Stomach (tissue), 4 donors: ENCODE results near the gene TJAP1.

Experiments
- EP300 ChIP-seq: sonication (generic); formaldehyde crosslinking; IDR thresholded peaks from one replicate; pipeline ENCODE4 v1.6.1; 2017; ENCODE audit warnings: antibody characterized with exemption
- POLR2A ChIP-seq, 4 donors: fragments of 450-650 bp; IDR thresholded peaks; one replicate each; pipeline ENCODE4 v1.6.1; 2016; ENCODE audit warnings: antibody characterized with exemption in 4 of 4, control low read depth in 2 of 4, mild to moderate bottlenecking in 1 of 4, moderate library complexity in 1 of 4
- POLR2AphosphoS5 ChIP-seq, 3 donors: sonication (generic); formaldehyde crosslinking; IDR thresholded peaks; one replicate each; pipeline ENCODE4 v1.6.1; 2016; ENCODE audit warnings: antibody characterized with exemption in 3 of 3
- TF ChIP-seq, protein P1 (sequence below), 7 experiments: fragments of 450-650 bp in 4 of 7; fragments of 200-600 bp in 3 of 7; sonication (generic) in 3 of 7; IDR thresholded peaks; one replicate each; pipeline ENCODE4 v1.5.1; 2016 to 2019; ENCODE audit warnings: antibody characterized with exemption in 7 of 7, control low read depth in 2 of 7, mild to moderate bottlenecking in 1 of 7

GRCh38 chr6:43468240-43468639 is 9.1 kb upstream of the TJAP1 start:
- TF ChIP-seq POLR2A (IDR thresholded peaks at IDR 0.05) (no peak), POLR2AphosphoS5 (IDR thresholded peaks at IDR 0.05) (no peak), EP300 (no peak)
- TF ChIP-seq, protein P1, sequence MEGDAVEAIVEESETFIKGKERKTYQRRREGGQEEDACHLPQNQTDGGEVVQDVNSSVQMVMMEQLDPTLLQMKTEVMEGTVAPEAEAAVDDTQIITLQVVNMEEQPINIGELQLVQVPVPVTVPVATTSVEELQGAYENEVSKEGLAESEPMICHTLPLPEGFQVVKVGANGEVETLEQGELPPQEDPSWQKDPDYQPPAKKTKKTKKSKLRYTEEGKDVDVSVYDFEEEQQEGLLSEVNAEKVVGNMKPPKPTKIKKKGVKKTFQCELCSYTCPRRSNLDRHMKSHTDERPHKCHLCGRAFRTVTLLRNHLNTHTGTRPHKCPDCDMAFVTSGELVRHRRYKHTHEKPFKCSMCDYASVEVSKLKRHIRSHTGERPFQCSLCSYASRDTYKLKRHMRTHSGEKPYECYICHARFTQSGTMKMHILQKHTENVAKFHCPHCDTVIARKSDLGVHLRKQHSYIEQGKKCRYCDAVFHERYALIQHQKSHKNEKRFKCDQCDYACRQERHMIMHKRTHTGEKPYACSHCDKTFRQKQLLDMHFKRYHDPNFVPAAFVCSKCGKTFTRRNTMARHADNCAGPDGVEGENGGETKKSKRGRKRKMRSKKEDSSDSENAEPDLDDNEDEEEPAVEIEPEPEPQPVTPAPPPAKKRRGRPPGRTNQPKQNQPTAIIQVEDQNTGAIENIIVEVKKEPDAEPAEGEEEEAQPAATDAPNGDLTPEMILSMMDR (IDR thresholded peaks at IDR 0.05): no peak
